Measurements from ENCODE around the gene CDH22. TPM values are rescaled to one million over a fixed set of nuclear protein-coding genes. Genes with fewer than 3 reads are reported as not detected.

The CDH22 gene
- total and polyA plus RNA-seq, 4 donors = 0.03 to 0.25 (median 0.09) TPM

DNA sequence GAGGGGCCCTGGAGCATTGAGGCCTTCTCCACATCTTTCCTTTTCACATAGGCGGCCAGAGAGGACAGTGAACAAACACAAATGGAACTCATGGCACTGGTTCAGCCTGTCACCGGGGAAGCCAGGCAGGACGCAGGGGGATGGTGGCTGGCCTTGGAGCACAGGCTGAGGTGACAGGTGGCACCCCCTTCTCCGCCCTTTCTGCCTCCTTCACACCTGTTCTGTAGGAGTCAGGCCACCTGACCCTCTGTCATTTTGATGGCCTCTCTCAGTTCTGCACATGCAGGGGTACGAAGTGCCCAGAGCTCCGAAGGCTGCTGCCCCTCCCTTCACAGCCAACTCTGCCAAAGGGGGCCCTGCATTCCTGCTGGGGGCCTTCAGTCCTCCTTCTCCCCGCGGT is 129.4 kb downstream of the CDH22 start:
- ATAC-seq (ENCODE audit: insufficient read depth, low FRiP score) (no peak), DNase-seq (no peak)
- TF ChIP-seq, protein P1, sequence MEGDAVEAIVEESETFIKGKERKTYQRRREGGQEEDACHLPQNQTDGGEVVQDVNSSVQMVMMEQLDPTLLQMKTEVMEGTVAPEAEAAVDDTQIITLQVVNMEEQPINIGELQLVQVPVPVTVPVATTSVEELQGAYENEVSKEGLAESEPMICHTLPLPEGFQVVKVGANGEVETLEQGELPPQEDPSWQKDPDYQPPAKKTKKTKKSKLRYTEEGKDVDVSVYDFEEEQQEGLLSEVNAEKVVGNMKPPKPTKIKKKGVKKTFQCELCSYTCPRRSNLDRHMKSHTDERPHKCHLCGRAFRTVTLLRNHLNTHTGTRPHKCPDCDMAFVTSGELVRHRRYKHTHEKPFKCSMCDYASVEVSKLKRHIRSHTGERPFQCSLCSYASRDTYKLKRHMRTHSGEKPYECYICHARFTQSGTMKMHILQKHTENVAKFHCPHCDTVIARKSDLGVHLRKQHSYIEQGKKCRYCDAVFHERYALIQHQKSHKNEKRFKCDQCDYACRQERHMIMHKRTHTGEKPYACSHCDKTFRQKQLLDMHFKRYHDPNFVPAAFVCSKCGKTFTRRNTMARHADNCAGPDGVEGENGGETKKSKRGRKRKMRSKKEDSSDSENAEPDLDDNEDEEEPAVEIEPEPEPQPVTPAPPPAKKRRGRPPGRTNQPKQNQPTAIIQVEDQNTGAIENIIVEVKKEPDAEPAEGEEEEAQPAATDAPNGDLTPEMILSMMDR (IDR thresholded peaks at IDR 0.05; ENCODE audit: control extremely low read depth, extremely low read depth) = no peak
- WGBS, 2 donors = 63 to 84% methylated on average over 8 of the region's 8 CpGs
- H3K9me3 ChIP-seq (ENCODE audit: control insufficient read depth in 4 of 4, insufficient read depth in 3 of 4, low read length in 3 of 4) = peaks cover 0 to 3% (median 0%) of the 10 kb centered on the region in 4 donors
- H3K4me3 ChIP-seq = no peak overlapping the region
- peaks cover 3 to 23% (median 19%) of the 10 kb centered on the region in 3 donors for H3K27me3 ChIP-seq (ENCODE audit: control insufficient read depth in 3 of 3, insufficient read depth in 3 of 3, low read length in 2 of 3)
- no peak overlapping the region for H3K27ac ChIP-seq (ENCODE audit: low read depth in 1 of 2, low read length in 1 of 2)
- no peak overlapping the region for H3K9ac ChIP-seq (ENCODE audit: insufficient read depth in 1 of 2, low read length in 2 of 2)
- H3K36me3 ChIP-seq (ENCODE audit: control insufficient read depth in 4 of 4, insufficient read depth in 4 of 4, low read length in 4 of 4) = no peaks in the 10 kb centered on the region
- peaks cover 0 to 5% (median 0%) of the 10 kb centered on the region in 5 donors for H3K4me1 ChIP-seq (ENCODE audit: control insufficient read depth in 5 of 5, insufficient read depth in 5 of 5, low read length in 5 of 5)

DNA sequence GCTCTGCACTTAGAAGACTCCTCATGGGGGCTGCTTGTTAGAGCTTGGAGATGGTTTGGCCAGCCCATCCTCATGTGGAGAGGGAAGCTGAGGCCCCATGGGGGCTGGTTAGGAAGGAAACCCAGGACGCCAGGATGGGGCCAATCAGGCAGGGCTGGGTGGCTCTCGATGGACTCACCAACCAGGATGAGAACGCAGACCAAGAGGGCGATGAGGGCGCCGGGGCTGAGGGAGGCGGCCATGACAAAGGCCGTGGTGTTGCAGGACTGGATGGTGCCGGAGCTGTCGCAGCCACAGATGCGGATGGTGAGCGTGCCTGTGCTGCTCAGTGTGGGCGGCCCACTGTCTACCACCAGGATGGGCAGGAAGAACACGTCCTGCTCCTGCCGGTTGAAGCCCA is 130.5 kb downstream of the CDH22 start:
- 86 to 89% methylated on average over 15 of the region's 15 CpGs for WGBS, 2 donors
- Histone ChIP-seq H3K27me3 (ENCODE audit: control insufficient read depth in 3 of 3, insufficient read depth in 3 of 3, low read length in 2 of 3) (peaks cover under 1 to 34% (median 29%) of the 10 kb centered on the region in 3 donors), H3K4me3 (no peak overlapping the region)

DNA sequence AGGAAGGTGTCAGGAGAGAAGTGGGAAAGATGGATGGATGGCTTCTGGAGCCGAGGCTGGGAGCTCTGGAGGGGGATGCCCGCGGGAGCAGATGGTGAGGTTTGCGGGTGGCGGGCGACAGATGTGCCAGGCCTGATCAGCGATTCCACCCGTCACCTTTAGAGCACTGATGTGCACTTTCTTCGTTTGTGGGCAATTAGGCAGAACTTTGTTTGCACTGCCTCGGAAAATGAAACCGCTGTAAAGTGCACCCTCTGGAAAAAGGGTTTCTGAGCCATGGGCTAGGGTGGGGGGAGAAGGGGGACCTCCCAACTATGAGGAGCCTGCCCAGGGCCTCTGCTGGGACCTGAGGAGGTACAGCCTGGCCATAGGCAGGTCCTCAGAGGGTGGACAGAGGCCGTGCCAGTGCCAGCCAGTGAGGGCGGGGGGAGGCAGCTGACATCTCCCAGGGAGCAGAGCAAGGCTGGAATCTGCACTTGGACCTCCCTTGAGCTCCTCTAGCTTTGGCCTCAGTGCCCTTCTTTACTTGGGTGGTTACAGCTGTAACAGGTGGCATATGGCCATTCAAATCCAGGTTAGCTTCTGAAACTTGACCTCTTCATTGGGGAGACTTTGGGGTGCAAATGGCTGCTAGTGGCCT is 131.4 kb downstream of the CDH22 start:
- H3K4me1 ChIP-seq (ENCODE audit: control insufficient read depth in 5 of 5, insufficient read depth in 5 of 5, low read length in 5 of 5) = no peaks in the 10 kb centered on the region
- H3K27me3 ChIP-seq (ENCODE audit: control insufficient read depth in 3 of 3, insufficient read depth in 3 of 3, low read length in 2 of 3) = peaks cover 0 to 39% (median 36%) of the 10 kb centered on the region in 3 donors
- ATAC-seq (ENCODE audit: insufficient read depth, low FRiP score) (no peak), DNase-seq (no peak)
- H3K9me3 ChIP-seq (ENCODE audit: control insufficient read depth in 4 of 4, insufficient read depth in 3 of 4, low read length in 3 of 4) = no peaks in the 10 kb centered on the region
- H3K36me3 ChIP-seq (ENCODE audit: control insufficient read depth in 4 of 4, insufficient read depth in 4 of 4, low read length in 4 of 4) = no peaks in the 10 kb centered on the region
- TF ChIP-seq, protein P1 (IDR thresholded peaks at IDR 0.05; ENCODE audit: control extremely low read depth, extremely low read depth) = no peak
- H3K9ac ChIP-seq (ENCODE audit: insufficient read depth in 1 of 2, low read length in 2 of 2) = no peak overlapping the region
- 74 to 77% methylated on average over 13 of the region's 13 CpGs for WGBS, 2 donors
- H3K27ac ChIP-seq (ENCODE audit: low read depth in 1 of 2, low read length in 1 of 2) = no peak overlapping the region
- no peak overlapping the region for H3K4me3 ChIP-seq

More for the DNA sequence above, 130.5 kb downstream of the CDH22 start:
- no peaks in the 10 kb centered on the region for H3K36me3 ChIP-seq (ENCODE audit: control insufficient read depth in 4 of 4, insufficient read depth in 4 of 4, low read length in 4 of 4)
- peaks cover 0 to 3% (median 0%) of the 10 kb centered on the region in 5 donors for H3K4me1 ChIP-seq (ENCODE audit: control insufficient read depth in 5 of 5, insufficient read depth in 5 of 5, low read length in 5 of 5)
- no peak overlapping the region for H3K9ac ChIP-seq (ENCODE audit: insufficient read depth in 1 of 2, low read length in 2 of 2)
- H3K9me3 ChIP-seq (ENCODE audit: control insufficient read depth in 4 of 4, insufficient read depth in 3 of 4, low read length in 3 of 4) = no peaks in the 10 kb centered on the region
- no peak for DNase-seq
- no peak overlapping the region for H3K27ac ChIP-seq (ENCODE audit: low read depth in 1 of 2, low read length in 1 of 2)
- no peak for ATAC-seq (ENCODE audit: insufficient read depth, low FRiP score)
- TF ChIP-seq, protein P1 (IDR thresholded peaks at IDR 0.05; ENCODE audit: control extremely low read depth, extremely low read depth) = no peak

- DNase-seq (no peak), ATAC-seq (ENCODE audit: insufficient read depth, low FRiP score) (no peak)
- Histone ChIP-seq H3K36me3 (ENCODE audit: control insufficient read depth in 4 of 4, insufficient read depth in 4 of 4, low read length in 4 of 4) (no peaks in the 10 kb centered on the region), H3K4me3 (no peak overlapping the region), H3K4me1 (ENCODE audit: control insufficient read depth in 5 of 5, insufficient read depth in 5 of 5, low read length in 5 of 5) (no peaks in the 10 kb centered on the region), H3K9ac (ENCODE audit: insufficient read depth in 1 of 2, low read length in 2 of 2) (no peak overlapping the region), H3K27ac (ENCODE audit: low read depth in 1 of 2, low read length in 1 of 2) (no peak overlapping the region), H3K27me3 (ENCODE audit: control insufficient read depth in 3 of 3, insufficient read depth in 3 of 3, low read length in 2 of 3) (peaks cover 0 to 43% (median 34%) of the 10 kb centered on the region in 3 donors), H3K9me3 (ENCODE audit: control insufficient read depth in 4 of 4, insufficient read depth in 3 of 4, low read length in 3 of 4) (no peaks in the 10 kb centered on the region)
- 91% methylated on average over 4 of the region's 4 CpGs for WGBS, 2 donors
- TF ChIP-seq, protein P1 (IDR thresholded peaks at IDR 0.05; ENCODE audit: control extremely low read depth, extremely low read depth) = no peak
These were observed 133.2 kb downstream of the CDH22 start for GRCh38 chr20:46175127-46175494.

Data from lung (tissue), 12 donors.